ENCODE results near the gene PLEKHA7.

The PLEKHA7 gene

GRCh38 chr11:16787035-16787742 is 227.0 kb downstream of the PLEKHA7 start:
- DNase-seq (ENCODE audit: low spot score), result no peak

- no peak for DNase-seq (ENCODE audit: low spot score)
Observed at GRCh38 chr11:16786131-16786530, 228.1 kb downstream of the PLEKHA7 start.

GRCh38 chr11:16785520-16786128 is 228.6 kb downstream of the PLEKHA7 start:
- peak; percentile 60 for DNase-seq (ENCODE audit: low spot score)

GRCh38 chr11:16784666-16785065 is 229.5 kb downstream of the PLEKHA7 start:
- no peak for DNase-seq (ENCODE audit: low spot score)

- no peak for DNase-seq (ENCODE audit: low spot score)
Observed at GRCh38 chr11:16784097-16784496, 230.1 kb downstream of the PLEKHA7 start.

- no peak for DNase-seq (ENCODE audit: low spot score)
Observed at GRCh38 chr11:16783321-16783801, 230.9 kb downstream of the PLEKHA7 start.

GRCh38 chr11:16781936-16782919 is 232.0 kb downstream of the PLEKHA7 start:
- no peak for DNase-seq (ENCODE audit: low spot score)

- DNase-seq (ENCODE audit: low spot score), result no peak
Observed at GRCh38 chr11:16780698-16781550, 233.3 kb downstream of the PLEKHA7 start.

GRCh38 chr11:16780146-16780545 is 234.1 kb downstream of the PLEKHA7 start:
- no peak for DNase-seq (ENCODE audit: low spot score)

GRCh38 chr11:16779436-16779835 is 234.8 kb downstream of the PLEKHA7 start:
- no peak for DNase-seq (ENCODE audit: low spot score)

GRCh38 chr11:16778876-16779275 is 235.3 kb downstream of the PLEKHA7 start:
- DNase-seq (ENCODE audit: low spot score), result no peak

GRCh38 chr11:16778286-16778685 is 235.9 kb downstream of the PLEKHA7 start:
- DNase-seq (ENCODE audit: low spot score), result no peak

- DNase-seq (ENCODE audit: low spot score), result no peak
Observed at GRCh38 chr11:16777613-16777975, 236.6 kb downstream of the PLEKHA7 start.

GRCh38 chr11:16776711-16777612 is 237.3 kb downstream of the PLEKHA7 start:
- DNase-seq (ENCODE audit: low spot score), result no peak

- DNase-seq (ENCODE audit: low spot score), result no peak
Observed at GRCh38 chr11:16775614-16776283, 238.5 kb downstream of the PLEKHA7 start.

GRCh38 chr11:16774936-16775613 is 239.1 kb downstream of the PLEKHA7 start:
- DNase-seq (ENCODE audit: low spot score), result no peak

- no peak for DNase-seq (ENCODE audit: low spot score)
Observed at GRCh38 chr11:16773981-16774935, 240.0 kb downstream of the PLEKHA7 start.

GRCh38 chr11:16772141-16772512 is 242.1 kb downstream of the PLEKHA7 start:
- no peak for DNase-seq (ENCODE audit: low spot score)
